GM18498 (cell line): ENCODE data around the gene KDM4B.

Experiments
- ATAC-seq: cut with Tn5 transposase; IDR thresholded peaks from one replicate; pipeline ENCODE4 v1.9.1; 2021; ENCODE audit warnings: mild to moderate bottlenecking, moderate library complexity; ENCODE audit not compliant: unreplicated experiment

The KDM4B gene

GRCh38 chr19:5119297-5119998, 150.5 kb downstream of the KDM4B start:
- no peak for ATAC-seq

- ATAC-seq = no peak
Observed at GRCh38 chr19:5120321-5120720, 151.4 kb downstream of the KDM4B start.

- ATAC-seq = no peak
Observed at GRCh38 chr19:5120833-5121232, 151.9 kb downstream of the KDM4B start.

GRCh38 chr19:5121266-5122120, 152.6 kb downstream of the KDM4B start:
- no peak for ATAC-seq

GRCh38 chr19:5122121-5122400, 153.1 kb downstream of the KDM4B start:
- no peak for ATAC-seq

- no peak for ATAC-seq
Observed at GRCh38 chr19:5122671-5123409, 153.9 kb downstream of the KDM4B start.

- no peak for ATAC-seq
Observed at GRCh38 chr19:5123646-5124045, 154.7 kb downstream of the KDM4B start.

GRCh38 chr19:5124111-5124855, 155.4 kb downstream of the KDM4B start:
- ATAC-seq = no peak

- ATAC-seq = no peak
Observed at GRCh38 chr19:5125376-5125775, 156.5 kb downstream of the KDM4B start.

GRCh38 chr19:5125797-5126497, 157.0 kb downstream of the KDM4B start:
- no peak for ATAC-seq

- ATAC-seq = no peak
Observed at GRCh38 chr19:5126498-5127223, 157.7 kb downstream of the KDM4B start.

- no peak for ATAC-seq
Observed at GRCh38 chr19:5127717-5128116, 158.8 kb downstream of the KDM4B start.

GRCh38 chr19:5128251-5128935, 159.5 kb downstream of the KDM4B start:
- no peak for ATAC-seq

- ATAC-seq = no peak
Observed at GRCh38 chr19:5128936-5129389, 160.1 kb downstream of the KDM4B start.

- no peak for ATAC-seq
Observed at GRCh38 chr19:5129691-5130090, 160.8 kb downstream of the KDM4B start.

- ATAC-seq = peak; percentile 53
Observed at GRCh38 chr19:5130371-5131030, 161.6 kb downstream of the KDM4B start.

- ATAC-seq = peak; percentile 40
Observed at GRCh38 chr19:5131031-5131505, 162.2 kb downstream of the KDM4B start.

- peak; percentile 8 for ATAC-seq
Observed at GRCh38 chr19:5131506-5132205, 162.7 kb downstream of the KDM4B start.
